WERI-Rb-1 (cell line): Measurements from ENCODE around the gene CHODL.
A peak's percentile ranks its signal among the peaks of the same experiment; 100 is the strongest.

Source experiments
- DNase-seq: peaks from one replicate; pipeline ENCODE4 v3.0.0-alpha.2; 2020
- H3K27ac ChIP-seq: fragments of 250-450 bp; sonication (Bioruptor Pico); 2 replicates; pipeline ENCODE4 v1.5.1; 2020; ENCODE audit warnings: mild to moderate bottlenecking, moderate library complexity
- H3K27me3 ChIP-seq: fragments of 250-450 bp; sonication (Bioruptor Pico); 2 replicates; pipeline ENCODE4 v1.5.1; 2021; ENCODE audit warnings: mild to moderate bottlenecking, low read depth, moderate library complexity; ENCODE audit not compliant: insufficient read depth, severe bottlenecking
- H3K36me3 ChIP-seq: fragments of 250-450 bp; sonication (Bioruptor Pico); 2 replicates; pipeline ENCODE4 v1.5.1; 2020; ENCODE audit warnings: mild to moderate bottlenecking, moderate library complexity
- H3K4me3 ChIP-seq: 2 replicates; pipeline ENCODE4 v1.5.1; 2011; ENCODE audit warnings: low read depth, mild to moderate bottlenecking, control low read depth, low read length
- H3K9me3 ChIP-seq: fragments of 250-450 bp; sonication (Bioruptor Pico); 2 replicates; pipeline ENCODE4 v1.5.1; 2021; ENCODE audit warnings: mild to moderate bottlenecking, moderate library complexity; ENCODE audit not compliant: severe bottlenecking
- CTCF ChIP-seq: IDR thresholded peaks from 2 replicates; pipeline ENCODE4 v1.5.1; 2011; ENCODE audit warnings: low read depth, mild to moderate bottlenecking, control low read depth, inconsistent platforms, low read length

Gene CHODL

GRCh38 chr21:18289876-18290275, 45.2 kb downstream of the CHODL start:
- TF ChIP-seq CTCF = no peak
- H3K27ac ChIP-seq = no peak overlapping the region
- no peaks in the 10 kb centered on the region for H3K36me3 ChIP-seq
- H3K9me3 ChIP-seq = no peaks in the 10 kb centered on the region
- no peaks in the 10 kb centered on the region for H3K27me3 ChIP-seq
- H3K4me3 ChIP-seq = no peak overlapping the region
- DNase-seq = no peak

- no peak overlapping the region for H3K4me3 ChIP-seq
- no peak overlapping the region for H3K27ac ChIP-seq
- H3K36me3 ChIP-seq = no peaks in the 10 kb centered on the region
- TF ChIP-seq CTCF = no peak
- H3K9me3 ChIP-seq = no peaks in the 10 kb centered on the region
- no peak for DNase-seq
- no peaks in the 10 kb centered on the region for H3K27me3 ChIP-seq
These were observed 49.5 kb downstream of the CHODL start for GRCh38 chr21:18294100-18294499.

- peak; percentile 59 for DNase-seq
- peak; percentile 65 for TF ChIP-seq CTCF
- H3K4me3 ChIP-seq = no peak overlapping the region
- H3K9me3 ChIP-seq = no peaks in the 10 kb centered on the region
- no peaks in the 10 kb centered on the region for H3K27me3 ChIP-seq
- H3K27ac ChIP-seq = no peak overlapping the region
- H3K36me3 ChIP-seq = no peaks in the 10 kb centered on the region
These were observed 53.6 kb downstream of the CHODL start for GRCh38 chr21:18298228-18298627.
